ENCODE results near the gene VPS33A.

DNA sequence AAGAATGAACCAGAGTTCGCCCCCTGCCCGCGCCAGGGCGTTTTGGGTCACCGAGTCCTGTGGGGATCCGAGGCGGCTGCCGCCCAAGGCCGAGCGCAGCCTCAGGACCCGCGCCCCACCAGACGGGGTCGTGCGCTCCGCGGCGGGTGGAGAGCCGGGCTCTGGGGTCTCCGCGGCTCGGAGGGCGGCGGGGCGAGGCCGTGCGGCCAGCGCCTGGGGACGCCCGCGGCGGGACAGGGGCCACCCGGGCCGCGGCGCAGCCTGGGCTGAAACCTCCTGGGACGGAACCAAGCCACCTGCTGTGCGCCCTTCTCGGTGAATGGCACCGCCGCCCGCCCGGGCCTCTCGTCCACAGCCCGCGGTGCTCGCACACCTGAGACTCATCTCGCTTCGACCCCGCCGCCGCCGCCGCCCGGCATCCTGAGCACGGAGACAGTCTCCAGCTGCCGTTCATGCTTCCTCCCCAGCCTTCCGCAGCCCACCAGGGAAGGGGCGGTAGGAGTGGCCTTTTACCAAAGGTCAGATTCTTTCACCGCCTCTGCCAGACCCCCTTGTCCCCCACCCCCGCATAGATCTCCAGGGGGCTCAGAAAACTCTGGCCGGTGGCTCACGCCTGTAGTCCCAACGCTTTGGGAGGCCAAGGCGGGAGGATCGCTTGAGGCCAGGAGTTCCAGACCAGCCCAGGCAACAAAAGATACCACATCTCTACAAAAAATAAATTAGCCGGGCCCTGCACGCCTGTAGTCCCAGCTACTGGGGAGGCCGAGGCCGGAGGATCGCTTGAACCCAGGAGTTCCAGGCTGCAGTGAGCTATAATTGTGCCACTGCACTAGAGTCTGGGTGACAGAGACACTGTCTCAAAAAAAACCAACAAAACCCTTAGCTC lies 61.9 kb downstream of the VPS33A start:
- TF ChIP-seq POLR2A (IDR thresholded peaks at IDR 0.05) (no peak), CTCF (IDR thresholded peaks at IDR 0.05) (no peak), POLR2AphosphoS5 (IDR thresholded peaks at IDR 0.05) (no peak)
